Effector CD4-positive, alpha-beta T cell (primary cell): ENCODE data around the gene GADD45GIP1.
A peak's percentile ranks its signal among the peaks of the same experiment; 100 is the strongest.

Experiments
- DNase-seq: peaks from one replicate; pipeline ENCODE4 v3.0.0-alpha.2; 2020
- total RNA-seq: gene quantifications from one replicate; lab custom pipeline; 2026; lab: John Stamatoyannopoulos, UW

Gene GADD45GIP1
- 21.2 reads per million, percentile 48 among the genes with 10 or more reads in this experiment for total RNA-seq

- peak; percentile 69 for DNase-seq
Observed at GRCh38 chr19:12956446-12957388, at the start of gene GADD45GIP1. Gene GADD45GIP1 (minus strand): TSS chr19:12957223. CDS start chr19:12957212, 11 bp downstream.

GRCh38 chr19:13005861-13006370 lies 48.9 kb upstream of the GADD45GIP1 start:
- no peak for DNase-seq

GRCh38 chr19:13005253-13005652 lies 48.2 kb upstream of the GADD45GIP1 start:
- DNase-seq, result no peak

GRCh38 chr19:13004273-13004672 lies 47.2 kb upstream of the GADD45GIP1 start:
- no peak for DNase-seq

- DNase-seq, result no peak
Observed at GRCh38 chr19:13003081-13003480, 46.1 kb upstream of the GADD45GIP1 start.

GRCh38 chr19:13002166-13002898 lies 45.3 kb upstream of the GADD45GIP1 start:
- DNase-seq, result no peak

GRCh38 chr19:13001502-13002165 lies 44.6 kb upstream of the GADD45GIP1 start:
- DNase-seq, result no peak

GRCh38 chr19:13001166-13001501 lies 44.1 kb upstream of the GADD45GIP1 start:
- no peak for DNase-seq

- no peak for DNase-seq
Observed at GRCh38 chr19:12997967-12998940, 41.2 kb upstream of the GADD45GIP1 start.

GRCh38 chr19:12997179-12997966 lies 40.4 kb upstream of the GADD45GIP1 start:
- DNase-seq, result no peak

- DNase-seq, result no peak
Observed at GRCh38 chr19:12996406-12997094, 39.5 kb upstream of the GADD45GIP1 start.

- no peak for DNase-seq
Observed at GRCh38 chr19:12995596-12996405, 38.8 kb upstream of the GADD45GIP1 start.

GRCh38 chr19:12994701-12995595 lies 37.9 kb upstream of the GADD45GIP1 start, which contains the start of gene NFIX:
Gene NFIX (plus strand): TSS chr19:12995475. CDS start chr19:12995838, 363 bp downstream.
- peak; percentile 38 for DNase-seq

GRCh38 chr19:12993562-12993961 lies 36.5 kb upstream of the GADD45GIP1 start:
- DNase-seq, result no peak

GRCh38 chr19:12992729-12993128 lies 35.7 kb upstream of the GADD45GIP1 start:
- no peak for DNase-seq

GRCh38 chr19:12991296-12991695 lies 34.3 kb upstream of the GADD45GIP1 start:
- DNase-seq, result no peak

GRCh38 chr19:12990853-12991252 lies 33.8 kb upstream of the GADD45GIP1 start:
- DNase-seq, result no peak

- no peak for DNase-seq
Observed at GRCh38 chr19:12990431-12990830, 33.4 kb upstream of the GADD45GIP1 start.
